Frontal cortex (tissue), 4 donors: ENCODE results near the gene FAM43A. TPM values are rescaled to one million over a fixed set of nuclear protein-coding genes. Genes with fewer than 3 reads are reported as not detected.

ENCODE experiments used
- DNase-seq, 2 donors: peaks; one replicate each; pipeline ENCODE4 v3.0.0; 2012; ENCODE audit warnings: low spot score in 2 of 2
- FAIRE-seq: peaks from 2 replicates; lab custom pipeline; 2012; peaks lifted over from hg19 to GRCh38; lab: Jason Lieb, UNC
- total RNA-seq: library from RNA; depleted of rRNA; stranded (reverse); fragments of >200 nt; gene quantifications from one replicate; pipeline ENCODE4 v1.2.3, GENCODE V29; 2014
- donor health status: control.
- donor health status: control.
- donor health status: control.

Gene FAM43A
- total RNA-seq, 1 donor from 2014 or later, result 4.5 TPM

DNA sequence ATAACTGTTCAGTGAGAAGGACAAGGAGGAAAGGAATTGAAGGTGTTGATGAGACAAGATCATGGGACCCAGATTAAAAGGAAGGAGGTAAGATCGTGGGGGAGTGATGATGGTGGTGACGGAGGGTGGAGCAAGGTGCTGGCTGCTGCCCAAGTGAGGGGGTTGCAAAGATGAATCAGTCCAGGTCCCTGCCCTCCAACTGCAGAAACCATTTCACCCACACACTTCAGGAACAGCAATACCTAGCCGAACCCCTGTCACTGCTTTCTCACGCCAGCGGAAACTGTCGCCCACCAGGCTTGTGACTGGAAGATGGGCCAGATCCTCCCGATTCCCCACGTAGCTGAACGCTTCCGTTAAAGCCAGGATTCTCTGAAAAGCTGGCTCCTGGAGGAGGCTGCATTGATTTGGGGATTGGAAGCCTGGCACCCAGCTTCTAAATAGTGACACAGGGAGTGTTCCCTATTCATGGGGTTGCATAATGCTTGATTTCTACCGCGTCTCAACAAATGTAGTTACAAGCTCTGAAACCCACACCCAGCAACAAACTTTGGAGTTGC is 10.5 kb upstream of the FAM43A start:
- DNase-seq (no peak), FAIRE-seq (no peak)

- DNase-seq (no peak), FAIRE-seq (no peak)
These were observed 10.0 kb upstream of the FAM43A start for GRCh38 chr3:194675680-194676079.

- FAIRE-seq, result no peak
- no peak for DNase-seq
These were observed 9.2 kb upstream of the FAM43A start for GRCh38 chr3:194676471-194676870.

GRCh38 chr3:194680888-194681615 is 4.6 kb upstream of the FAM43A start:
- no peak for DNase-seq
- FAIRE-seq, result no peak

- no peak for DNase-seq
- FAIRE-seq, result no peak
These were observed 3.4 kb upstream of the FAM43A start for GRCh38 chr3:194682189-194682693.

GRCh38 chr3:194682694-194683310 is 2.9 kb upstream of the FAM43A start:
- DNase-seq, result peak; percentile 74 to 78
- no peak for FAIRE-seq

DNA sequence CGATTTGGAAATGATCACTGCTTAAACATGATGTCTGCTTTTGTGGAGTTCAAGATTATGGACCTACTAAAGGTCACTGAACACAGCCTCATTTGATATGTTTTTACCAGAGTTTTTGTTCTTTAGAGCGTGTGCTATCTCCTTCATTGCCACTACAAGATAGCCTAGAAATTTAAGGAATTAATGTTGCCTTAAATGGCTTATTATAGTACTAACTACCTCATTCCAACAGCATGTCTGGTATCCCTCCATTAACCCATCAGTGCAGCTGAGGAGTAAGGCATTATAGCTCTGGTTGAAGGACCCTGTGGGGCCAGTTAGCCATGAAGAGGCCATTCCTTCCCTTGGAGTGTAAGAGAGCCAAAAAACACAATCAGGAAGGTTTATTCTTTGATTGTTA is 2.3 kb upstream of the FAM43A start:
- DNase-seq (no peak), FAIRE-seq (no peak)

- DNase-seq (no peak), FAIRE-seq (no peak)
These were observed 492 bp upstream of the FAM43A start for GRCh38 chr3:194685065-194685717.

GRCh38 chr3:194686414-194686815 is 732 bp downstream of the FAM43A start:
- DNase-seq (peak in 1 of 2 donors; percentile 57), FAIRE-seq (no peak)

DNA sequence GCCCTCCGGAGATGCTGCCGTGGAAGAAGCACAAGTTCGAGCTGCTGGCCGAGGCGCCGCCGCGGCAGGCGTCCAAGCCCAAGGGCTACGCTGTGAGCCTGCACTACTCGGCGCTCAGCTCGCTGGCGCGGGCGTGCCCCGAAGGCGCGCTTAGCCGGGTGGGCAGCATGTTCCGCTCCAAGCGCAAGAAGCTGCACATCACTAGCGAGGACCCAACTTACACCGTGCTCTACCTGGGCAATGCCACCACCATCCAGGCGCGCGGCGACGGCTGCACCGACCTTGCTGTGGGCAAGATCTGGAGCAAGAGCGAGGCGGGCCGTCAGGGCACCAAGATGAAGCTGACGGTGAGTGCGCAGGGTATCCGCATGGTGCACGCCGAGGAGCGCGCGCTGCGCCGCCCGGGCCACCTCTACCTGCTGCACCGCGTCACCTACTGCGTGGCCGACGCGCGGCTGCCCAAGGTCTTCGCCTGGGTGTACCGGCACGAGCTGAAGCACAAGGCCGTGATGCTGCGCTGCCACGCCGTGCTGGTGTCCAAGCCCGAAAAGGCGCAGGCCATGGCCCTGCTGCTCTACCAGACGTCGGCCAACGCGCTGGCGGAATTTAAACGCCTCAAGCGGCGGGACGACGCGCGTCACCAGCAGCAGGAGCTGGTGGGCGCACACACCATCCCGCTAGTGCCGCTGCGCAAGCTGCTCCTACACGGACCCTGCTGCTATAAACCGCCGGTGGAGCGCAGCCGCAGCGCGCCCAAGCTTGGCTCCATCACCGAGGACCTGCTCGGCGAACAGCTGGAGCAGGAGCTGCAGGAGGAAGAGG is 1.3 kb downstream of the FAM43A start:
- FAIRE-seq (no peak), DNase-seq (peak in 1 of 2 donors; percentile 70)

DNA sequence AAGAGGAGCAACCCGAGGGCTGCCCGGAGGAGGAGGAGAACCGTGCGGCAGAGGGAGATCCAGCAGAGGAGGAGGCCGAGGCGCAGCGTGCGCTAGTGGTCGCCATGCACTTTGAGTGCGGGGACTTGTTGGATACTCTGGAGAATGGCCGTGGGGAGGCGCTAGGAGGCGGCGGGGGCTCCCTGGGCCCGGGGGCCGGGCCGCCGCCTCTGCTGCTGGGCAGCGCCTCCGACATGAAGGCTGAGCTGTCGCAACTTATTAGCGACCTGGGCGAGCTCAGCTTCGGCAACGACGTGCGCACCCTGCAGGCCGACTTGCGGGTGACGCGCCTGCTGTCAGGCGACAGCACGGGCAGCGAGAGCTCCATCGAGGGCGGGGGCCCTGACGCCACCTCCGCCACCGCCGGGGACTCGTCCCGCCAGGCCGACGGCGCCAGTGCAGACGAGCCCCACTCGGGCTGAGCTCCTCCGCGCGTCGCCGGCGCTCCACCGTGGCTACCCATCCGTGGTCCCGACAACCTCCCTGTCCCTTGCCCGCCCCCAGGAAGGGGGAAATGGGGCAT is 2.0 kb downstream of the FAM43A start:
- no peak for FAIRE-seq
- DNase-seq, result peak; percentile 48 to 64

GRCh38 chr3:194688200-194688740 is 2.6 kb downstream of the FAM43A start:
- no peak for DNase-seq
- FAIRE-seq, result no peak

DNA sequence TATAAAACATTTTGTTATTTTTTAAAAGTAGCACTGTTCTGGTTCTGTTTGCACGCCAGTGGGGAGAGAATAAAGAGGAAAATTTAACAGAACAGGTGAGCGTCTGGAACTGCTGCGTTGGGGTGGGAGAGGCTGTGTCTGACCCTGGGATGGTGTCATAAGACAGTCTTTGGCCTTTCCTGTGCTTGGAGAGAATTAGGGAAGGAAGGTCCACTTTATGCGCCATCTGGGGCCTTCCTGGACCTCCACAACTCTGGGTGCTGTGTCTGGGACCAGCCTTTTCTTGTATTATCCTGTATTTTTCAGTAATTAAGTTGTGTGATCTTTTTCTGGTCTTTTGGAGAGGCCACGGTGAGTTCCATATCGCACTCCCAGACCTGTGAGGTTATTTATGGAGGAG is 3.3 kb downstream of the FAM43A start:
- DNase-seq (no peak), FAIRE-seq (no peak)

- no peak for FAIRE-seq
- no peak for DNase-seq
These were observed 3.8 kb downstream of the FAM43A start for GRCh38 chr3:194689493-194689944.

- DNase-seq (no peak), FAIRE-seq (no peak)
These were observed 5.1 kb downstream of the FAM43A start for GRCh38 chr3:194690501-194691372.

- FAIRE-seq, result no peak
- DNase-seq, result no peak
These were observed 6.0 kb downstream of the FAM43A start for GRCh38 chr3:194691481-194692283.

- FAIRE-seq, result no peak
- DNase-seq, result no peak
These were observed 11.0 kb downstream of the FAM43A start for GRCh38 chr3:194696702-194697101.
